RWPE1 (cell line): ENCODE measurements around the gene ARMCX6.

Source experiments
- CTCF ChIA-PET: fragments of 350-600 bp; sonication (Branson Sonifier 250); formaldehyde crosslinking; extraction: SDS; loops from one replicate; lab custom pipeline; 2021; lab: Yijun Ruan, JAX
- POLR2A ChIA-PET: fragments of 400-600 bp; formaldehyde crosslinking; extraction: SDS; loops from one replicate; lab custom pipeline; 2020; ENCODE audit warnings: antibody characterized with exemption; ENCODE audit not compliant: low non-redundant PET; lab: Yijun Ruan, JAX
- DNase-seq: peaks from one replicate; pipeline ENCODE4 v3.0.0; 2012; ENCODE audit warnings: low spot score
- H3K27ac ChIP-seq: fragments of 450-650 bp; 2 replicates; pipeline ENCODE4 v1.5.1; 2017
- TF ChIP-seq, protein P1 (sequence below): fragments of 450-650 bp; conservative IDR thresholded peaks from 2 replicates; pipeline ENCODE4 v1.5.1; 2017; ENCODE audit warnings: low read depth, mild to moderate bottlenecking

The ARMCX6 gene

DNA sequence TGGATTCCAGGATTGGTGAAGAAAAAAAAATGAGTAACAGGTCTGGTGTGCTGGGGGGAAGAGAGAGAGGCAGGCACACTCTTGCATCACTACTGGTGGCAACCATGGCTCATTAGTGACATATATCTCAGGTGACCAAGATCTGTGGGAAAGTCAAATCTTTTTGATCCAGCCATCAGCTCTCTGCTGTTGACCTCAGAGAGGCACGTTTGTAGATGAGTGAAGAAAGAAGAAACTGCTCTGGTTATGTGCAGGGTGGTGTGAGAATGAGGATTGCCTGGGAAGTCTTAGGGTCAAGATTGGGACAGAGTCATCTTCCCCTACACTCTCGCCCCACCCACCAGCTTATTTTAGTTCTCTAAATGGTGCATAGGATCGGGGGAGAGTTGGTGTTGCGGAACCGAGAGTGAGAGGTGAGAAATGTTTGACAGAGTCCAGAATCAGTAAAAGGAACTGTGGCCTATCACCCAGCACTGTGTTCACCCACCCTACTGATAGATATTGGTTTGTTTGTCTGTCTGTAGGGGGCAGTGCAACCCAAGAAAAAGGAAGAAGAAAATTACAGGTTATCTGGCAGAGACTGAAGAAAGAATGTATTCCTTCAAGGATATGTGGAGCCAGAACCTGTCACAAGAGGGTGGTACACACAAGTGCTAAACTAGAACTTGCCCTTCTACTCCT lies 21.9 kb downstream of the ARMCX6 start:
- H3K27ac ChIP-seq, result no peak overlapping the region
- POLR2A ChIA-PET, result no interaction called here
- TF ChIP-seq, protein P1, sequence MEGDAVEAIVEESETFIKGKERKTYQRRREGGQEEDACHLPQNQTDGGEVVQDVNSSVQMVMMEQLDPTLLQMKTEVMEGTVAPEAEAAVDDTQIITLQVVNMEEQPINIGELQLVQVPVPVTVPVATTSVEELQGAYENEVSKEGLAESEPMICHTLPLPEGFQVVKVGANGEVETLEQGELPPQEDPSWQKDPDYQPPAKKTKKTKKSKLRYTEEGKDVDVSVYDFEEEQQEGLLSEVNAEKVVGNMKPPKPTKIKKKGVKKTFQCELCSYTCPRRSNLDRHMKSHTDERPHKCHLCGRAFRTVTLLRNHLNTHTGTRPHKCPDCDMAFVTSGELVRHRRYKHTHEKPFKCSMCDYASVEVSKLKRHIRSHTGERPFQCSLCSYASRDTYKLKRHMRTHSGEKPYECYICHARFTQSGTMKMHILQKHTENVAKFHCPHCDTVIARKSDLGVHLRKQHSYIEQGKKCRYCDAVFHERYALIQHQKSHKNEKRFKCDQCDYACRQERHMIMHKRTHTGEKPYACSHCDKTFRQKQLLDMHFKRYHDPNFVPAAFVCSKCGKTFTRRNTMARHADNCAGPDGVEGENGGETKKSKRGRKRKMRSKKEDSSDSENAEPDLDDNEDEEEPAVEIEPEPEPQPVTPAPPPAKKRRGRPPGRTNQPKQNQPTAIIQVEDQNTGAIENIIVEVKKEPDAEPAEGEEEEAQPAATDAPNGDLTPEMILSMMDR, result peak; percentile 22; the same call in 1 of the 2 replicates
- CTCF ChIA-PET, result interaction anchor here (0.7 kb wide), 1 partner anchor 113 kb away, joined by 4 read pairs; no protein-coding TSS in a partner anchor
- DNase-seq, result peak; percentile 15
